HepG2 (cell line): ENCODE data around the gene BCKDHB. TPM values are rescaled to one million over a fixed set of nuclear protein-coding genes. Genes with fewer than 3 reads are reported as not detected.

ENCODE experiments used
- ATAC-seq: fragments of 200-7000 bp; cut with Tn5 transposase; 3 replicates; pipeline ENCODE4 v1.9.1; 2020; ENCODE audit warnings: mild to moderate bottlenecking, moderate library complexity
- BruUV-seq: library from RNA; stranded (reverse); fragments of 400-500 nt; replicated peaks from 2 replicates; lab custom pipeline; 2021; lab: Mats Ljungman, UMichigan
- CTCF ChIA-PET: fragments of 300-600 bp; formaldehyde crosslinking; extraction: SDS; loops from one replicate; lab custom pipeline; 2021; ENCODE audit warnings: low total read pairs, inconsistent platforms, low intra/inter-chr PET ratio; lab: Yijun Ruan, JAX
- POLR2A ChIA-PET: fragments of 350-600 bp; sonication (Branson Sonifier 250); formaldehyde crosslinking; loops from one replicate; lab custom pipeline; 2020; ENCODE audit warnings: antibody characterized with exemption, inconsistent platforms; lab: Yijun Ruan, JAX
- DNase-seq: peaks from one replicate; pipeline ENCODE4 v3.0.0-alpha.2; 2015; ENCODE audit warnings: low spot score
- FAIRE-seq: peaks from 3 replicates; lab custom pipeline; 2011; peaks lifted over from hg19 to GRCh38; lab: Jason Lieb, UNC
- H2AFZ ChIP-seq: one replicate; pipeline ENCODE4 v1.6.1; 2011; ENCODE audit warnings: low read length, inconsistent platforms
- H3K27ac ChIP-seq: fragments of 300-600 bp; 3 replicates; pipeline ENCODE4 v1.8.0; 2011; ENCODE audit warnings: mixed run types, mild to moderate bottlenecking, mixed read lengths, low read length, inconsistent platforms; ENCODE audit not compliant: insufficient read depth; ENCODE audit errors: extremely low read length
- H3K27me3 ChIP-seq, 2 experiments: fragments of 200-600 bp in 1 of 2; 2 replicates in 1 of 2; 3 replicates in 1 of 2; pipeline versions ENCODE4 v1.6.0 to v1.8.0; 2011; ENCODE audit warnings: low read length in 2 of 2, mild to moderate bottlenecking in 2 of 2, moderate library complexity in 2 of 2, inconsistent platforms in 1 of 2; ENCODE audit not compliant: insufficient read depth in 2 of 2, control insufficient read depth in 1 of 2
- H3K36me3 ChIP-seq, 2 experiments: fragments of 200-600 bp in 1 of 2; replicated peaks in 1 of 2; 2 replicates in 1 of 2; 3 replicates in 1 of 2; pipeline versions ENCODE4 v1.5.1 to v1.8.0; 2011; ENCODE audit warnings: low read length in 2 of 2, inconsistent platforms in 1 of 2; ENCODE audit not compliant: insufficient read depth in 2 of 2, control insufficient read depth in 1 of 2
- H3K4me1 ChIP-seq: 2 replicates; pipeline ENCODE4 v1.5.1; 2012; ENCODE audit warnings: low read length, inconsistent platforms; ENCODE audit not compliant: insufficient read depth
- H3K4me2 ChIP-seq: 2 replicates; pipeline ENCODE4 v1.6.0; 2011; ENCODE audit warnings: low read depth, low read length, inconsistent platforms
- H3K4me3 ChIP-seq, 3 experiments: fragments of 200-600 bp in 1 of 3; sonication (generic), shearing (Covaris generic) in 1 of 3; replicated peaks in 1 of 3; 2 replicates each; pipeline ENCODE4 v1.5.1; 2011 to 2016; ENCODE audit warnings: low read length in 3 of 3, inconsistent platforms in 2 of 3, low read depth in 2 of 3, mild to moderate bottlenecking in 2 of 3, control low read depth in 1 of 3, mixed read lengths in 1 of 3; ENCODE audit not compliant: insufficient read depth in 1 of 3
- H3K79me2 ChIP-seq: one replicate; pipeline ENCODE4 v1.6.1; 2011; ENCODE audit warnings: low read length, inconsistent platforms; ENCODE audit not compliant: insufficient read depth
- H3K9ac ChIP-seq: 2 replicates; pipeline ENCODE4 v1.6.0; 2011; ENCODE audit warnings: mild to moderate bottlenecking, low read depth, low read length, inconsistent platforms; ENCODE audit not compliant: insufficient read depth
- H3K9me3 ChIP-seq: 2 replicates; pipeline ENCODE4 v1.5.1; 2012; ENCODE audit warnings: mild to moderate bottlenecking, low read length
- H4K20me1 ChIP-seq: 2 replicates; pipeline ENCODE4 v1.6.0; 2011; ENCODE audit warnings: inconsistent platforms, mild to moderate bottlenecking, low read length, moderate library complexity; ENCODE audit not compliant: insufficient read depth
- ASH2L ChIP-seq: fragments of 300-600, 200-600 bp; sonication (generic); IDR thresholded peaks from 2 replicates; pipeline ENCODE4 v1.7.0; 2017; ENCODE audit warnings: low read depth, mild to moderate bottlenecking, moderate library complexity, mixed read lengths, low read length; ENCODE audit not compliant: insufficient read length
- CREB1 ChIP-seq, 2 experiments: fragments of 450-650 bp in 1 of 2; IDR thresholded peaks; 2 replicates each; pipeline ENCODE4 v1.6.1; 2016 to 2017; ENCODE audit warnings: control low read depth in 1 of 2, mild to moderate bottlenecking in 1 of 2, missing compliant biosample characterization in 1 of 2, missing genetic modification characterization in 1 of 2
- FOXK1 ChIP-seq: sonication (generic); formaldehyde crosslinking; IDR thresholded peaks from 2 replicates; pipeline ENCODE4 v1.4.0; 2020; ENCODE audit warnings: low read depth, missing genetic modification reagents, borderline replicate concordance
- JUND ChIP-seq: sonication (generic); formaldehyde crosslinking; IDR thresholded peaks from 2 replicates; pipeline ENCODE4 v1.8.0; 2022; ENCODE audit warnings: mild to moderate bottlenecking, missing genetic modification reagents
- RAD51 ChIP-seq: fragments of 450-650 bp; IDR thresholded peaks from 2 replicates; pipeline ENCODE4 v1.6.1; 2016; ENCODE audit warnings: borderline replicate concordance
- SETDB1 ChIP-seq: sonication (generic); formaldehyde crosslinking; IDR thresholded peaks from 2 replicates; pipeline ENCODE4 v1.5.1; 2020; ENCODE audit warnings: missing genetic modification reagents, mild to moderate bottlenecking, borderline replicate concordance
- ZBTB3 ChIP-seq: sonication (generic); formaldehyde crosslinking; IDR thresholded peaks from 2 replicates; pipeline ENCODE4 v1.4.0; 2020; ENCODE audit warnings: low read depth, mild to moderate bottlenecking, moderate library complexity, missing genetic modification reagents, borderline replicate concordance
- ZNF331 ChIP-seq: sonication (generic); formaldehyde crosslinking; IDR thresholded peaks from 2 replicates; pipeline ENCODE4 v1.4.0; 2020; ENCODE audit warnings: missing genetic modification reagents
- ZNF660 ChIP-seq: sonication (generic); formaldehyde crosslinking; IDR thresholded peaks from 2 replicates; pipeline ENCODE4 v1.5.1; 2020; ENCODE audit warnings: mild to moderate bottlenecking, low read depth, missing genetic modification reagents, borderline replicate concordance
- ZNF761 ChIP-seq: sonication (generic); formaldehyde crosslinking; conservative IDR thresholded peaks from 2 replicates; pipeline ENCODE4 v1.4.0; 2020; ENCODE audit warnings: mild to moderate bottlenecking, missing genetic modification reagents
- WGBS: methylation state at CpG from one replicate; pipeline ENCODE4 v1.1.6; 2017; ENCODE audit warnings: low lambda C conversion rate; 5-methylcytosine and 5-hydroxymethylcytosine counted together
- in situ Hi-C: cut with HindIII; loops from 2 replicates; pipeline ENCODE4 v1.10.0; 2017; ENCODE audit warnings: low pct_unique_long_range_greater_than_20kb; ENCODE audit not compliant: extremely low pct_ligation_motif_present
- intact Hi-C: fragments of 100-400 bp; cut with micrococcal nuclease; formaldehyde crosslinking; loops from one replicate; pipeline ENCODE4 v1.10.0; 2022; ENCODE audit not compliant: unreplicated experiment
- polyA plus RNA-seq, 8 experiments: library from polyadenylated mRNA; depleted of rRNA in 3 of 8; stranded (reverse) in 7 of 8; unstranded in 1 of 8; fragments of >200 nt; fragmentation: Illumina TruSeq in 4 of 8; extraction: Trizol in 4 of 8; gene quantifications; 2 replicates each; pipeline versions ENCODE4 v1.2.1 to v1.2.3, GENCODE V29; 2011 to 2016; ENCODE audit warnings: low read depth in 4 of 8, missing spikeins in 1 of 8, mixed read lengths in 1 of 8; ENCODE audit not compliant: insufficient read depth in 1 of 8
- total RNA-seq, 5 experiments: library from RNA; depleted of rRNA; stranded (reverse); fragments of >200 nt; fragmentation: Illumina TruSeq; extraction: Trizol; gene quantifications; 2 replicates each; pipeline ENCODE4 v1.2.3, GENCODE V29; 2016; ENCODE audit warnings: low read depth in 1 of 5
- TF ChIP-seq, protein P1 (sequence below): sonication (generic); formaldehyde crosslinking; IDR thresholded peaks from 2 replicates; pipeline ENCODE4 v1.4.0; 2020; ENCODE audit warnings: missing genetic modification reagents, mild to moderate bottlenecking, borderline replicate concordance
- TF ChIP-seq, protein P2 (sequence below): sonication (generic); formaldehyde crosslinking; IDR thresholded peaks from 2 replicates; pipeline ENCODE4 v1.4.0; 2020; ENCODE audit warnings: missing genetic modification reagents
- TF ChIP-seq, protein P3 (sequence below): sonication (generic); formaldehyde crosslinking; IDR thresholded peaks from 2 replicates; pipeline ENCODE4 v1.5.0; 2020; ENCODE audit warnings: mild to moderate bottlenecking, missing genetic modification reagents

Gene BCKDHB
- total and polyA plus RNA-seq, 2 of the 13 experiments (the other 11 are each of a cell fraction or from before 2014, with no cell fraction given) = 10.8 to 13.6 TPM

DNA sequence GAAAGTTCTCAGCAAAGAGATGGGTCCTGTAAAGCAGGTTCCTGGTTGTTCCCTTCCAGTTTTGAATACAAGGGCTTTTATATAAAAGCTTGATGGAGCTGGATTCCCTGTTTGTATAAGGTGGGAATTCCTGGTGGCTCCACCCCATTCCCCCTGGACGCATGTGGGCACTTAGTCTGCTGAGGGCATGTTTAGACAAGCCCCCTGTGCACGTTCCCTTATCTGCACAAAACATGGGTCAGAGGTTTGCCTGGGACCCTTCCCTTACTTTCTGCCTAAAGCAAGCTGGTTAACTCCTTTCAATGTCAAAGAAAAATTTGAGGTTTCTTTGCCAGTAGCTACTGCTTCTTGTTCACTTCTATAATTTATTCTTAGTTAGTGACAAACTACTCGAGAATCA, 181.1 kb downstream of the BCKDHB start:
- in situ Hi-C loops (no loop called here), intact Hi-C loops (no loop called here)
- H3K27ac ChIP-seq = no peak overlapping the region
- no peaks in the 10 kb centered on the region for H4K20me1 ChIP-seq
- FAIRE-seq (no peak), ATAC-seq (no peak), DNase-seq (no peak)
- TF ChIP-seq JUND (CRISPR knock-in tag) (no peak), ASH2L (no peak), FOXK1 (no peak), ZNF331 (no peak), CREB1 (IDR thresholded peaks at IDR 0.05) (no peak), CREB1 (CRISPR knock-in tag; IDR thresholded peaks at IDR 0.05) (no peak), SETDB1 (CRISPR knock-in tag) (no peak), RAD51 (no peak), ZBTB3 (CRISPR knock-in tag) (no peak), ZNF761 (CRISPR knock-in tag) (no peak), ZNF660 (no peak)
- TF ChIP-seq, protein P1, sequence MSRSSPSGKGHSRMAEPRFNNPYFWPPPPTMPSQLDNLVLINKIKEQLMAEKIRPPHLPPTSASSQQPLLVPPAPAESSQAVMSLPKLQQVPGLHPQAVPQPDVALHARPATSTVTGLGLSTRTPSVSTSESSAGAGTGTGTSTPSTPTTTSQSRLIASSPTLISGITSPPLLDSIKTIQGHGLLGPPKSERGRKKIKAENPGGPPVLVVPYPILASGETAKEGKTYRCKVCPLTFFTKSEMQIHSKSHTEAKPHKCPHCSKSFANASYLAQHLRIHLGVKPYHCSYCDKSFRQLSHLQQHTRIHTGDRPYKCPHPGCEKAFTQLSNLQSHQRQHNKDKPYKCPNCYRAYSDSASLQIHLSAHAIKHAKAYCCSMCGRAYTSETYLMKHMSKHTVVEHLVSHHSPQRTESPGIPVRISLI (CRISPR knock-in tag) = no peak
- TF ChIP-seq, protein P2, sequence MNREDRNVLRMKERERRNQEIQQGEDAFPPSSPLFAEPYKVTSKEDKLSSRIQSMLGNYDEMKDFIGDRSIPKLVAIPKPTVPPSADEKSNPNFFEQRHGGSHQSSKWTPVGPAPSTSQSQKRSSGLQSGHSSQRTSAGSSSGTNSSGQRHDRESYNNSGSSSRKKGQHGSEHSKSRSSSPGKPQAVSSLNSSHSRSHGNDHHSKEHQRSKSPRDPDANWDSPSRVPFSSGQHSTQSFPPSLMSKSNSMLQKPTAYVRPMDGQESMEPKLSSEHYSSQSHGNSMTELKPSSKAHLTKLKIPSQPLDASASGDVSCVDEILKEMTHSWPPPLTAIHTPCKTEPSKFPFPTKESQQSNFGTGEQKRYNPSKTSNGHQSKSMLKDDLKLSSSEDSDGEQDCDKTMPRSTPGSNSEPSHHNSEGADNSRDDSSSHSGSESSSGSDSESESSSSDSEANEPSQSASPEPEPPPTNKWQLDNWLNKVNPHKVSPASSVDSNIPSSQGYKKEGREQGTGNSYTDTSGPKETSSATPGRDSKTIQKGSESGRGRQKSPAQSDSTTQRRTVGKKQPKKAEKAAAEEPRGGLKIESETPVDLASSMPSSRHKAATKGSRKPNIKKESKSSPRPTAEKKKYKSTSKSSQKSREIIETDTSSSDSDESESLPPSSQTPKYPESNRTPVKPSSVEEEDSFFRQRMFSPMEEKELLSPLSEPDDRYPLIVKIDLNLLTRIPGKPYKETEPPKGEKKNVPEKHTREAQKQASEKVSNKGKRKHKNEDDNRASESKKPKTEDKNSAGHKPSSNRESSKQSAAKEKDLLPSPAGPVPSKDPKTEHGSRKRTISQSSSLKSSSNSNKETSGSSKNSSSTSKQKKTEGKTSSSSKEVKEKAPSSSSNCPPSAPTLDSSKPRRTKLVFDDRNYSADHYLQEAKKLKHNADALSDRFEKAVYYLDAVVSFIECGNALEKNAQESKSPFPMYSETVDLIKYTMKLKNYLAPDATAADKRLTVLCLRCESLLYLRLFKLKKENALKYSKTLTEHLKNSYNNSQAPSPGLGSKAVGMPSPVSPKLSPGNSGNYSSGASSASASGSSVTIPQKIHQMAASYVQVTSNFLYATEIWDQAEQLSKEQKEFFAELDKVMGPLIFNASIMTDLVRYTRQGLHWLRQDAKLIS (CRISPR knock-in tag) = no peak
- TF ChIP-seq, protein P3, sequence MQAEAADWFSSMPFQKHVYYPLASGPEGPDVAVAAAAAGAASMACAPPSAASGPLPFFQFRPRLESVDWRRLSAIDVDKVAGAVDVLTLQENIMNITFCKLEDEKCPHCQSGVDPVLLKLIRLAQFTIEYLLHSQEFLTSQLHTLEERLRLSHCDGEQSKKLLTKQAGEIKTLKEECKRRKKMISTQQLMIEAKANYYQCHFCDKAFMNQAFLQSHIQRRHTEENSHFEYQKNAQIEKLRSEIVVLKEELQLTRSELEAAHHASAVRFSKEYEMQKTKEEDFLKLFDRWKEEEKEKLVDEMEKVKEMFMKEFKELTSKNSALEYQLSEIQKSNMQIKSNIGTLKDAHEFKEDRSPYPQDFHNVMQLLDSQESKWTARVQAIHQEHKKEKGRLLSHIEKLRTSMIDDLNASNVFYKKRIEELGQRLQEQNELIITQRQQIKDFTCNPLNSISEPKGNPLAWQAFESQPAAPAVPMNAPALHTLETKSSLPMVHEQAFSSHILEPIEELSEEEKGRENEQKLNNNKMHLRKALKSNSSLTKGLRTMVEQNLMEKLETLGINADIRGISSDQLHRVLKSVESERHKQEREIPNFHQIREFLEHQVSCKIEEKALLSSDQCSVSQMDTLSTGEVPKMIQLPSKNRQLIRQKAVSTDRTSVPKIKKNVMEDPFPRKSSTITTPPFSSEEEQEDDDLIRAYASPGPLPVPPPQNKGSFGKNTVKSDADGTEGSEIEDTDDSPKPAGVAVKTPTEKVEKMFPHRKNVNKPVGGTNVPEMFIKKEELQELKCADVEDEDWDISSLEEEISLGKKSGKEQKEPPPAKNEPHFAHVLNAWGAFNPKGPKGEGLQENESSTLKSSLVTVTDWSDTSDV (CRISPR knock-in tag) = no peak
- ChIA-PET CTCF (no interaction called here), POLR2A (no interaction called here)
- no peak overlapping the region for H3K4me3 ChIP-seq
- H3K79me2 ChIP-seq = no peaks in the 10 kb centered on the region
- no peak overlapping the region for H3K9ac ChIP-seq
- H3K36me3 ChIP-seq = no peaks in the 10 kb centered on the region; a peak in 1 of 5 replicates
- no peak overlapping the region for H2AFZ ChIP-seq
- no peaks in the 10 kb centered on the region for H3K27me3 ChIP-seq
- peaks cover 5% of the 10 kb centered on the region; the same call in 1 of the 2 replicates for H3K9me3 ChIP-seq
- no TSS peak for BruUV-seq
- H3K4me1 ChIP-seq = no peaks in the 10 kb centered on the region
- H3K4me2 ChIP-seq = no peak overlapping the region
- 96% methylated on average over 3 of the region's 3 CpGs for WGBS
